ENCODE data around the gene ZNF200. TPM values are rescaled to one million over a fixed set of nuclear protein-coding genes. Genes with fewer than 3 reads are reported as not detected.
"Not testable (repeated sequence)": the region's sequence is repeated elsewhere in the genome, so short reads cannot be mapped to it uniquely, and the experiment has no call there.

ZNF200 gene
- total RNA-seq, 4 donors from 2014 or later = 4.9 to 13.0 (median 7.4) TPM

DNA sequence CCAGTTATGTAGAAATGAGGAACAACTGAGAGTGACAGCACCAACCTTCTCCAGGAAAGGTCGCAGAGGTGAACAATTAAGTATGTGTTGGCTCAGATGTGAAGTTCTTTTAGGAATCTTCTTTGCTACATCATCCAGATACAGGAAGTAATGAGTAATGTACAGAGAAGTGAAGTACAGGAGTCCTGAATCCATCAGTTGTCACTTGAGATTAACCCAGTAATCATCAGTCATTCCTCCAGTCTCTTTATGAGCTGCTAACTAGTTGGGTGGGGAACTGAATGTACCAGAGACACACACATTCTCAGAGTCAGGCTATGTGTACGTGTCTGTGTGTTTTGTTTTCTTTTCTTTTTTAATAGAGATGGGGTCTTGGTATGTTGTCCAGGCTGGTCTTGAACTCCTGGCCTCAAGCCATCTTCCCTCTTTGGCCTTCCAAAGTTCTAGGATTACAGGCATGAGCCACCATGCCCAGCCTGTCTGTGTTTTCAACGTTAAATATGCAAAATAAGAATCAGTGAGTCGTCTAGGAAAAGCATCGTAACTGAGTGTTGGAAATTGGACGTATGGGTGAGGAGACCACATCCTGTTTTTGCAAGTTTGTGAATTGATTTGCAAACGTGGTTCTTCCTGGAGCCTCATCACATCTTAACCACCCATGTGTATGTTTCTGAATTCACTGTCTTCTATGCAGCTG is 19.9 kb downstream of the ZNF200 start:
- H3K4me1 ChIP-seq = no peaks in the 10 kb centered on the region
- no peak overlapping the region for H3K27ac ChIP-seq
- in situ Hi-C loops (cut with MboI; ENCODE audit: low pct_ligation_motif_present in 1 of 4, low pct_unique_long_range_greater_than_20kb in 1 of 4, low sequenced_read_pairs in 3 of 4) (no loop called here), intact Hi-C loops (cut with DNase I; ENCODE audit: low total_unique reads) (no loop called here)
- no peaks in the 10 kb centered on the region for H3K36me3 ChIP-seq
- no peaks in the 10 kb centered on the region for H3K9me3 ChIP-seq
- H3K27me3 ChIP-seq = peaks cover 5% of the 10 kb centered on the region
- H3K4me3 ChIP-seq = no peak overlapping the region
- DNase-seq = no peak
- TF ChIP-seq EP300 (IDR thresholded peaks at IDR 0.05; ENCODE audit: low read depth) (no peak), POLR2A (IDR thresholded peaks at IDR 0.05) (no peak), POLR2AphosphoS5 (IDR thresholded peaks at IDR 0.05) (no peak)
- TF ChIP-seq, protein P1, sequence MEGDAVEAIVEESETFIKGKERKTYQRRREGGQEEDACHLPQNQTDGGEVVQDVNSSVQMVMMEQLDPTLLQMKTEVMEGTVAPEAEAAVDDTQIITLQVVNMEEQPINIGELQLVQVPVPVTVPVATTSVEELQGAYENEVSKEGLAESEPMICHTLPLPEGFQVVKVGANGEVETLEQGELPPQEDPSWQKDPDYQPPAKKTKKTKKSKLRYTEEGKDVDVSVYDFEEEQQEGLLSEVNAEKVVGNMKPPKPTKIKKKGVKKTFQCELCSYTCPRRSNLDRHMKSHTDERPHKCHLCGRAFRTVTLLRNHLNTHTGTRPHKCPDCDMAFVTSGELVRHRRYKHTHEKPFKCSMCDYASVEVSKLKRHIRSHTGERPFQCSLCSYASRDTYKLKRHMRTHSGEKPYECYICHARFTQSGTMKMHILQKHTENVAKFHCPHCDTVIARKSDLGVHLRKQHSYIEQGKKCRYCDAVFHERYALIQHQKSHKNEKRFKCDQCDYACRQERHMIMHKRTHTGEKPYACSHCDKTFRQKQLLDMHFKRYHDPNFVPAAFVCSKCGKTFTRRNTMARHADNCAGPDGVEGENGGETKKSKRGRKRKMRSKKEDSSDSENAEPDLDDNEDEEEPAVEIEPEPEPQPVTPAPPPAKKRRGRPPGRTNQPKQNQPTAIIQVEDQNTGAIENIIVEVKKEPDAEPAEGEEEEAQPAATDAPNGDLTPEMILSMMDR (IDR thresholded peaks at IDR 0.05) = no peak
- 32 to 55% methylated on average over 4 to 7 of the region's 7 CpGs for WGBS, 2 donors (ENCODE audit: low coverage in 1 of 2)

DNA sequence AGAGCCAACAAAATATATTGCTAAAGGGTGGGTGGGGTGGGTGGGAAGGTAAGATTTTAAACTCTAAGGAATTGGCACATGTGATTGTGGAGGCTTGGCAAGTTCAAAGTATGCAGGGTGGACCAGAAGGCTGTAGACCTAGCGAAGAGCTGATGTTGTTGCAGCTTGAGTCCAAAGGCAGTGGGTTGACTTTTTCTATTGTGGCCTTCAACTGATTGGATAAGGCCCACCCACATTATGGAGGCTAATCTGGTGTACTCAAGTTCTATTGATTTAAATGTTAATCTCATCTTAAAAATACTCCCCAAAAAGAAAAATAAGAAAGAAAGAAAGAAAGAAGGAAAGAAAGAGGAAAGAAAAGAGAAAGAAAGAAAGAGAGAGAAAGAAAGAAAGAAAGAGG is 22.4 kb downstream of the ZNF200 start:
- H3K36me3 ChIP-seq = no peaks in the 10 kb centered on the region
- no peak for DNase-seq
- no peak overlapping the region for H3K27ac ChIP-seq
- WGBS, 2 donors (ENCODE audit: low coverage in 1 of 2) = 75% methylated on average over 1 of the region's 1 CpG; no CpG with 5 or more reads in 1 of the 2 donors
- H3K4me1 ChIP-seq = no peaks in the 10 kb centered on the region
- in situ Hi-C loops (cut with MboI; ENCODE audit: low pct_ligation_motif_present in 1 of 4, low pct_unique_long_range_greater_than_20kb in 1 of 4, low sequenced_read_pairs in 3 of 4) (no loop called here), intact Hi-C loops (cut with DNase I; ENCODE audit: low total_unique reads) (no loop called here)
- TF ChIP-seq, protein P1 (IDR thresholded peaks at IDR 0.05) = no peak
- TF ChIP-seq POLR2A (IDR thresholded peaks at IDR 0.05) (no peak), EP300 (IDR thresholded peaks at IDR 0.05; ENCODE audit: low read depth) (no peak), POLR2AphosphoS5 (IDR thresholded peaks at IDR 0.05) (no peak)
- H3K27me3 ChIP-seq = peaks cover 15% of the 10 kb centered on the region
- H3K4me3 ChIP-seq = no peak overlapping the region
- no peaks in the 10 kb centered on the region for H3K9me3 ChIP-seq

DNA sequence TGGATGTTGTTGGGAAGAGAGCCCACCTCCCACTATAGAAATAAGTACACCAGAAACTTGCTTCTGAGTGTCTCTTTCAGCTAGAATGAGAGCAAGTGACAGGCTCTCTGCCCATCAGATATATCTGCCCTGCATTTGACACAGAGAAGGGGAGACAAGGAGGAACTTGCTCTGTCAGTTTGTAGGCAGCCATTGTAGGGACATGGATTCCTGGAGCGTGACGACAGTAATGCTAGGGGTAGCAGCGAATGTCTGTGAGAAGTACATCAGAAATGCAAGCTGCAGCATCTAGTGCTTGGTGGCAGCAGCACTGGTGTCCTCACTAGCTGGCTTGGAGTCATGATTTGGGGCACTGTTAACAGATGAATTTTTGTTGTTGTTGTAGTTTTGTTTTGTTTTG is 23.0 kb downstream of the ZNF200 start:
- intact Hi-C loops (cut with DNase I; ENCODE audit: low total_unique reads) = no loop called here
- in situ Hi-C loops (cut with MboI; ENCODE audit: low pct_ligation_motif_present in 1 of 4, low pct_unique_long_range_greater_than_20kb in 1 of 4, low sequenced_read_pairs in 3 of 4) = no loop called here
- no peak for DNase-seq

DNA sequence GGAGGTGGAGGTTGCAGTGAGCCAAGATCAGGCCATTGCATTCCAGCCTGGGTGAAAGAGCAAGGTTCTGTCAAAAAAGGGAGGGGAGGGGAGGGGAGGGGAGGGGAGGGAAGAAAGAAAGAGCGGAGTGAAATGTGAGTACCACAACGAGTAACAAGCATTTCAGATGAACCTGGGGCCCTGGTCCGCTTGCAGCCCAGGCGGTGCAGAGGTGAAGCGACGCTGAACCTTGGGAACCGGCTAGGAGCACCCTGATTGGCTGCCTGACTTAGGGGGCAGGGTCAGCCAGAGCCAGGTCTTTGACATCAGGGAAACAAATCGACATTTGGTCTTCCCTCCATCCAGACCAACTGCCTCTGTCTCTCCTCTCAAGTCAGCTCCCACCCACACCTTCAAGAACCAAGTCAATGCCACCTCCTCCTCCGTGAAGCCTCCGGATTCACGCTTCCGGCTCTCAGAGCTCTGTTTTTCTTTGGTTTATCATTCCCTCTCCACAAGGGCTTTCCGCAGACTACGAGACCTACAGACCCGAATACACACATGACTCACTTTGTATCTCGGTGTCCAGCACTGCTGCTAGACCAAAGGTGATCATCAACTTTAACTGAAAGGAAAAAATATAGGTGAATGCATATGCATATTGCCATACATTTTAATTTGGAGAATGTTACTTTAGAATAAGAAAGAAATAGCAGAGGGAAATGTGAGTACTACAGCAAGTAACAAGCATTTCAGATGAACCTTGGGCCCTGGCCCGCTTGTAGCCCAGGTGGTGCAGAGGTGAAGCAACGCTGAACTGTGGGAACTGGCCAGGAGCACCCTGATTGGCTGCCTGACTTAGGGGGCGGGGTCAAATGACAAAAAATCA is 27.6 kb downstream of the ZNF200 start:
- TF ChIP-seq EP300 (IDR thresholded peaks at IDR 0.05; ENCODE audit: low read depth) (no peak), POLR2A (IDR thresholded peaks at IDR 0.05) (no peak), POLR2AphosphoS5 (IDR thresholded peaks at IDR 0.05) (no peak)
- TF ChIP-seq, protein P1 (IDR thresholded peaks at IDR 0.05) = no peak
- DNase-seq = no peak
- WGBS, 2 donors (ENCODE audit: low coverage in 1 of 2) = 66 to 69% methylated on average over 10 to 19 of the region's 19 CpGs
- no peak overlapping the region for H3K27ac ChIP-seq
- peaks cover 14% of the 10 kb centered on the region for H3K27me3 ChIP-seq
- in situ Hi-C loops (cut with MboI; ENCODE audit: low pct_ligation_motif_present in 1 of 4, low pct_unique_long_range_greater_than_20kb in 1 of 4, low sequenced_read_pairs in 3 of 4) = no loop called here
- intact Hi-C loops (cut with DNase I; ENCODE audit: low total_unique reads) = no loop called here
- peaks cover 3 to 12% of the 10 kb centered on the region in 2 donors for H3K9me3 ChIP-seq
- no peak overlapping the region for H3K4me3 ChIP-seq
- no peaks in the 10 kb centered on the region for H3K36me3 ChIP-seq
- no peaks in the 10 kb centered on the region for H3K4me1 ChIP-seq

More for the DNA sequence above, 23.0 kb downstream of the ZNF200 start:
- Histone ChIP-seq H3K4me3 (no peak overlapping the region), H3K27me3 (peaks cover 15% of the 10 kb centered on the region), H3K4me1 (no peaks in the 10 kb centered on the region), H3K36me3 (no peaks in the 10 kb centered on the region), H3K27ac (no peak overlapping the region), H3K9me3 (no peaks in the 10 kb centered on the region)
- 100% methylated on average over 3 of the region's 3 CpGs; no CpG with 5 or more reads in 1 of the 2 donors for WGBS, 2 donors (ENCODE audit: low coverage in 1 of 2)
- TF ChIP-seq, protein P1 (IDR thresholded peaks at IDR 0.05) = no peak
- no peak for TF ChIP-seq POLR2A (IDR thresholded peaks at IDR 0.05)
- TF ChIP-seq POLR2AphosphoS5 (IDR thresholded peaks at IDR 0.05) = no peak
- TF ChIP-seq EP300 (IDR thresholded peaks at IDR 0.05; ENCODE audit: low read depth) = no peak

DNA sequence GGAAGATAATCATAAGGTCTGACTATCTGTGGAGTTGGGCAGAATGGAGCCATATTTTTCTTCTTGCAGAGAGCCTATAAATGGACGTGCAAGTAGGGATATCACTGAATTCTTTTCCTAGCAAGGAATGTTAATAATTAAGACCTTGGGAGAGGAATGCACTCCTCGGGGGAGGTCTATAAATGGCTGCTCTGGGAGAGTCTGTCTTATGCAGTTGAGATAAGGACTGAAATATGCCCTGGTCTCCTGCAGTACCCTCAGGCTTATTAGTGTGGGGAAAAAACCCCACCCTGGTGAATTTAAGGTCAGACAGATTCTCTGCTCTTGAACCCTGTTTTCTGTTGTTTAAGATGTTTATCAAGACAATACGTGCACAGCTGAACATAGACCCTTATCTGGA is 29.0 kb downstream of the ZNF200 start:
- H3K36me3 ChIP-seq; H3K4me3 ChIP-seq; DNase-seq; H3K27ac ChIP-seq; in situ Hi-C loops (cut with MboI; ENCODE audit: low pct_ligation_motif_present in 1 of 4, low pct_unique_long_range_greater_than_20kb in 1 of 4, low sequenced_read_pairs in 3 of 4); intact Hi-C loops (cut with DNase I; ENCODE audit: low total_unique reads); H3K4me1 ChIP-seq: not testable (repeated sequence)
- Histone ChIP-seq H3K27me3 (peaks cover 14% of the 10 kb centered on the region), H3K9me3 (peaks cover 3 to 12% of the 10 kb centered on the region in 2 donors)
- 52 to 58% methylated on average over 3 of the region's 3 CpGs for WGBS, 2 donors (ENCODE audit: low coverage in 1 of 2)
